GM18499 (cell line): ENCODE data around the gene PRTFDC1.

Experiments
- ATAC-seq: cut with Tn5 transposase; IDR thresholded peaks from one replicate; pipeline ENCODE4 v1.9.1; 2021; ENCODE audit warnings: moderate number of reproducible peaks; ENCODE audit not compliant: insufficient read depth, unreplicated experiment

Gene PRTFDC1

DNA sequence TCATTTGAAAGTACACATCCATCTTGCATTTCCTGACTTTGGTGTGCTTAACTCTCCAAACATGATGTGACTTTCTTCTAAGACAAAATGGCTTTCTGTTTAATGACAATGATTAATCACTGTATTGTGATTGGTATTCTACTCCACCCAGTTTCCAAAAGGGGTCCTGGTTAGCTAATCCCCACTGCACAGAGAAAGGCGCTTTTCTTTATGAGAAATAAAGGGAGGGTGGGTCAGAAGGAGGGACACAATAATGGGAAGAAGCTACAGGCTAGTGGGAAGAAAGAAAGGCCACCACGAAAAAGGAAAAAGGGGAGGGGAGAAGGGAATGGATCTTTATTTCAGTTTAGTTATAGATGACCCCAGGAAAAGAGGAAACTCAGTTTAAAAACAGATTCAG is 69.2 kb downstream of the PRTFDC1 start:
- ATAC-seq = no peak

- no peak for ATAC-seq
Measured at GRCh38 chr10:24882047-24882698, 70.2 kb downstream of the PRTFDC1 start.

DNA sequence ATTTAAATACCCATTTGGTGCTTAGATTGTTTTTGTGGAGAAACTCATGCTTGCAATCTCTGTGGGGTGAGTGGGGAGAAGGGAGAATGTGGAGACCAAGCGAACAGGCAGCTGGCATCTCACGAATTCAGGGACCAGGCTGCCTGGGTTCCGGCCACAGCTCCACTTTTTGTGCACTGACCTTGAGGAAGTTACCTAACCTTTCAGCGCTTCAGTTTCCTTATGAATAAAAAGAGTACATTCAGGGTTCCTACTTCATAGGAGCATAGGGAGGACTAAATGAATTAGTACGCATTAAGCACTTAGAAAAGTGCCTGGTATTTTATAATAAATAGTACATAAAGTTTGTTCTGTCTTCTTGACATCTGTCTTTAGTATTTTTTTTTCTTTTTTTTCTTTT is 72.5 kb downstream of the PRTFDC1 start:
- ATAC-seq = no peak

DNA sequence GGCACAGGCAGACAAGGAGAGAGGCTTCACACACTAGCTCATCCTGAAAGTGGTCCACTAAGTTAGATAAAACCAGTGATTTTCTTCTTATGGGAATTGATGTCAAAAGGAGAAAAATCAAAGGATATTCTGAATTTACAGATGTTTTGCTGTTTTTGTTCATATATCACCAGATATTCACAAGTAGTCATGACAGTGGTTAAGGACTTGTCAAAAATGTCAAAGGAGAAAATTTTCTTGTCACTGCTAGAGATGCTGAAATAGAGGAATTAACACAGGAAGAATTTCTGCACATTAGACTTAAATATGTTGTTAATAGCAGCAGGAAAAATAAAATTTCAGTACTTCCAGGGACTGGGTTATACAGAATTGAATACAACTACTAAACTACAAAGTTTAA is 78.3 kb downstream of the PRTFDC1 start:
- ATAC-seq = no peak

- ATAC-seq = no peak
Measured at GRCh38 chr10:24873281-24873683, 79.1 kb downstream of the PRTFDC1 start.

GRCh38 chr10:24872790-24873182 is 79.6 kb downstream of the PRTFDC1 start:
- no peak for ATAC-seq

DNA sequence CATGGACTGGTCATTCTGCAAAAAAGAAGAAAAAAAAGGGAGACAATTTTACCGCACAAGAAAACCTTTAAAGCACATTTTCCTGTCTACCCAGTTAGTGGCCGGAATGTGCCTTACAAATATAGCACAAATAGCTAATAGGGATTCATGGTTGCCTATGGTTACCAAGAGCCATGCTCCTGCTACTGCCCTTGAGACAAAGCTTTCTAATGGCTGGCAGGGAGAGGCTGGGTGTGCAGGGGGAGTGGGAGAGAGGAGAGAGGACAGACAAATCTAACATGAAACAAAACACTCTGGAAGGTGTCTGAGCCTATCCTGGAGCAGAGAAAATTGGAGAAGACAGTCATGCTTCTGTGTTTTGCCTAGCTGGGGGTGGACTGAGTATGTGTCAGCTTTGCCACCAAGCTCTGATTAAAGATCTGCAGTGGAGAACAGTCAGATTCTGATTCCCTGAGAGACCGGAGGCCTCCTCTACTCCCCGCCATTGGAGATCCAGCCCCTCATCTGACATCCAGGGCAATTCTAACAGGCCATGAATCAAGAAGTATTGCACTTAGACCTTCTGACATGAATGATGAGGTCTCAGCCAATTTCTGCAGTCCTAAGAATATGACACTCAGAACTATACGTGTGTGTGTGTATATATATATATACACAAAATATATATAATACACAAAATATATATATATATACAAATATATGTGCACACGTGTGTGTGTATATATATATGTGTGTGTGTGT is 80.2 kb downstream of the PRTFDC1 start:
- no peak for ATAC-seq

- no peak for ATAC-seq
Measured at GRCh38 chr10:24871011-24871935, 81.1 kb downstream of the PRTFDC1 start.

GRCh38 chr10:24869354-24870015 is 82.9 kb downstream of the PRTFDC1 start:
- ATAC-seq = no peak

GRCh38 chr10:24866604-24867583 is 85.5 kb downstream of the PRTFDC1 start:
- ATAC-seq = no peak

DNA sequence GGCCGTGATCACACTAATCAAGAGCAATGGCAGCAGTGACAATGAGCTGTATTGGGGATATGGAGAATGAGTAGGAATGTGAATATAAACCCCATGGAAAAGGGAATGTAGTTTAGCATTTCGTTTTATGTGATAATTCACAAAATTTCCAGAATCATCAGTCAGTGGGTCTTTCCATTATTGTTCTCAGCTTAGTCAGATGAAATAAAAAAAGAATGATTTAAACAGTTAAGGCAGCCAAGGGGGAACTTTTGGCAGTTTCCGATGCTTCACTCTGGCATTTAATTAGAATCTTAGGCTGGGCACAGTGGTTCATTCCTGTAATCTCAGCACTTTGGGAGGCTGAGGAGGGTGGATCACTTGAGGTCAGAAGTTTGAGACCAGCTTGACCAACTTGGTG is 86.6 kb downstream of the PRTFDC1 start:
- ATAC-seq = no peak

GRCh38 chr10:24862589-24862988 is 89.8 kb downstream of the PRTFDC1 start:
- no peak for ATAC-seq

GRCh38 chr10:24858288-24859270 is 93.8 kb downstream of the PRTFDC1 start:
- ATAC-seq = no peak

DNA sequence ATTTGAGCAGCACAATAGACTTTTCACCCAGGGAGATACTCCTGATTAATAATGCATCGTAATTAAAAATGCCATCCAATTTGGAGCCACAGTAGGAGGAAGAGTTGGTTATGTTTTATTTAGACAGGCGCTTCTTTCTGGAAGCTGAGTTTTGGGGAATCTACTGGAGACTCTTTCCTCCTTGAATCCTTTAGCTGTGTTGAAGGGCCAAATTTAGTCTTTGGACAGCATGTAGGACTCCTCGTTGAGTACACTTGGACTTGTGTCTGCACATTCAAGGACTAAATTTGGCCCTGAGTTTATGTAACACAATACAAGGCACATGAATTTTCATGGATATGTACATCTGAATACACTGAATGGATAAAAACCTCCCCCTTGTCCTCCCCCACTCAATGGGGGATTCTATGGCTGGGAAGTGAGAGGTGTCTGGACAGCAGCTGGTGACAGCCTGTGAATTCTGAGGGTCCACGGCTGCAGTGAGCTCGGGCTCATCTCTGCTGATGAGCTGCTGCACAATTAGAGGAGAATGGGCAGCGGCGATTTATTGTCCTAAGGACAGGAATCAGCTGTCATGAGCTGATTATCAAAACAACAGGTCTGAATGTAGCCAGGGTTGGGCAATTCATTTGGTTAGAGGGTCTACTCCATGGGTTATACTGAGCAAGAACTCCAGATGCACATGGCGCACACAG is 95.2 kb downstream of the PRTFDC1 start:
- no peak for ATAC-seq

GRCh38 chr10:24854256-24854655 is 98.2 kb downstream of the PRTFDC1 start:
- no peak for ATAC-seq

DNA sequence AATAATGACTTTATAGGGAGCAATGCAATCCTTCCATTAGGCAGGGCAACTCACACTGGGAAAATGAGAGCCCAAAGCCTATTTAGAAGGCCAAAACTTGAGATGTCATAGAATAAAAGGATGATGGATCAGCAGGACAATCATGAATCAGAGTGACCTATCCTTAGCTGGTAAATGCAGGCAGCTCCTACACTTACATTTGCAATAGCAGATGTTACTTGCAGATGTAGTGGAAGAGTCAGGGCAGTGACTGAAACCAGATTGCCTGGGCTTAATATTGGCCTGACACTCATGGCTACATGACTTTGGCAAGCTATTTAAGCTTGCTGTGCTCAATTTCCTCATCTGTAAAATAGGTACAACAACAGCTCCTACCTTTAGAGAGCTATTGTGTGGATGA is 98.7 kb downstream of the PRTFDC1 start:
- no peak for ATAC-seq

- no peak for ATAC-seq
Measured at GRCh38 chr10:24851629-24852028, 100.8 kb downstream of the PRTFDC1 start.
